Measurements from ENCODE around the gene PRDM2. TPM values are rescaled to one million over a fixed set of nuclear protein-coding genes. Genes with fewer than 3 reads are reported as not detected.

Gene PRDM2
- total and polyA plus RNA-seq, 4 donors, result 11.1 to 58.7 (median 38.2) TPM

DNA sequence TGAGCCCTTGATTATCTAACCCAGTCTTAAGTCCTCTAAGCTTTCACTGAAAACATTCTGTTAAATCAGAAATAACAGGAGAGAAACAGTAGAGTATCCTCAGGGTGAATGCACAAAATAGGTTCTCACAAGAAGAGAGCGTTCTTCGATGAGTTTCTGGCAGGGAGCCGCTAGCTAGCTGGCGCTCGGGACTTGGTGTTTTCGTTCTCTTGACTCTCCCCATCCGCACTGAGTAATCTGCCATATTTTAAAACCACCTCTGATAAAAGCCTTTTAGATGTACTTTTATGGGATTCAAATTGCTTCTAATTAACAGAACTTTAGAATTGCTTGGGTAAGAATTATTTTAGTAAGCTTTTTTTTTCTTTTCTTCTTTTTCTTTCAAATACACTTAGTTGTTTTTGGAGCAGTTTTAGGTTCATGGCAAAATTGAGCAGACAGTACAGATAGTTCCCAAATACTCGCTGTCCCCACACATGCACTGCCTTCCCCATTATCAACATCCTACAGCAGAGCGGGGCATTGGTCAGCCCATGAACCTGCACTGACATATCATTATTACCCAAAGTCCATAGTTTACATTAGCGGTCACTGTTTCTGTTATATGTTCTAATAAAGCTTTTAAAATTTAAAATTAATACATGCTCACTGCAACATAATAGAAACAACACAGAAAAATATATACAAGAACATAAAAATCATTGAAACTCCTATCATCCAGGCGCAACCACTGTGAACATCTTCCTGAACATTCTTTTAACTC, 35.4 kb downstream of the PRDM2 start:
- intact Hi-C loops (cut with DNase I), result no loop called here
- 86 to 89% methylated on average over 11 of the region's 11 CpGs for WGBS, 2 donors
- Histone ChIP-seq H3K4me3 (ENCODE audit: low read length in 2 of 2) (no peak overlapping the region), H3K27ac (ENCODE audit: low read depth in 1 of 2, low read length in 2 of 2) (no peak overlapping the region), H3K27me3 (ENCODE audit: control insufficient read depth in 1 of 2, insufficient read depth in 2 of 2, low read length in 1 of 2) (no peaks in the 10 kb centered on the region), H3K36me3 (ENCODE audit: control insufficient read depth in 1 of 2, insufficient read depth in 2 of 2, low read length in 1 of 2) (no peaks in the 10 kb centered on the region), H3K4me1 (ENCODE audit: control insufficient read depth in 1 of 2, insufficient read depth in 2 of 2, low read length in 2 of 2) (peaks cover 0 to 3% of the 10 kb centered on the region in 2 donors), H3K9me3 (ENCODE audit: control insufficient read depth, low read length) (no peaks in the 10 kb centered on the region)
- DNase-seq (no peak), ATAC-seq (ENCODE audit: low FRiP score) (no peak)

DNA sequence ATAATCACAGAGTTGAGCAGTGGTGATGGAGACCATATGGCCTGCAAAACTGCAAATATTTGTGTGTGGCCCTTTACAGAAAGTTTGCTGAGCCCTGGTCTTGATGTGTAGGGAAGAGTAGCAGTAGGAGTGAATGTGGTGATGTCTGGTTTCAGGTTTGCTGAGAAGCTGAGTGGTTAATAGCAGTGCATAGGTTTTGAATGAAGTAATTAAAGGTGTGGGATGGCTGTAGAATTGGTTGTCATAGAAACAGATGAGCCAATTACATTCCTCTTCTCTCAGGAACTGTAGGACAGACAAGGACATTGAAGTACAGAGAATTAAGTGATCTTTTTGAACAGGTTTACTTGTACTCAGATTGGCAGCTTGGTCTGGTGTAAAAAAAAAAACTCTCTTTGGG, 37.4 kb downstream of the PRDM2 start:
- Histone ChIP-seq H3K9me3 (ENCODE audit: control insufficient read depth, low read length) (no peaks in the 10 kb centered on the region), H3K4me1 (ENCODE audit: control insufficient read depth in 1 of 2, insufficient read depth in 2 of 2, low read length in 2 of 2) (peaks cover 0 to 3% of the 10 kb centered on the region in 2 donors), H3K36me3 (ENCODE audit: control insufficient read depth in 1 of 2, insufficient read depth in 2 of 2, low read length in 1 of 2) (no peaks in the 10 kb centered on the region), H3K27ac (ENCODE audit: low read depth in 1 of 2, low read length in 2 of 2) (no peak overlapping the region), H3K27me3 (ENCODE audit: control insufficient read depth in 1 of 2, insufficient read depth in 2 of 2, low read length in 1 of 2) (no peaks in the 10 kb centered on the region), H3K4me3 (ENCODE audit: low read length in 2 of 2) (no peak overlapping the region)
- no peak for ATAC-seq (ENCODE audit: low FRiP score)
- DNase-seq, result no peak
- intact Hi-C loops (cut with DNase I), result no loop called here

DNA sequence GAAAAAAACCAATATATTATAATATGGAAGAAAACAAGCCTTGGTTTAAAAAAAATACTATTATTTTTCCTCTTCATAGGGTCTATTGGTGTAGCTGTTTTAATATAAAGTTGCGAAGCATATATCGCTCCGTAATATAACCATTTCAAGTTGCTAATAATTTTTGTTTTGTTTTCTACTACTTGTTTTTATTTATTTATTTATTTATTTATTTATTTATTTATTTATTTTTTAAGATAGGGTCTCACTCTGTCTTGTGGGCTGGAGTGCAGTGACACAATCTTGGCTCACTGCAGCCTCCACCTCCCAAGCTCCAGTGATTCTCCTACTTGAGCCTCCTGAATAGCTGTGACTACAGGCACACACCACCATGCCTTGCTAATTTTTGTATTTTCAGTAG, 46.4 kb downstream of the PRDM2 start:
- Histone ChIP-seq H3K9me3 (ENCODE audit: control insufficient read depth, low read length) (no peaks in the 10 kb centered on the region), H3K27me3 (ENCODE audit: control insufficient read depth in 1 of 2, insufficient read depth in 2 of 2, low read length in 1 of 2) (no peaks in the 10 kb centered on the region), H3K36me3 (ENCODE audit: control insufficient read depth in 1 of 2, insufficient read depth in 2 of 2, low read length in 1 of 2) (no peaks in the 10 kb centered on the region), H3K27ac (ENCODE audit: low read depth in 1 of 2, low read length in 2 of 2) (no peak overlapping the region), H3K4me1 (ENCODE audit: control insufficient read depth in 1 of 2, insufficient read depth in 2 of 2, low read length in 2 of 2) (no peaks in the 10 kb centered on the region), H3K4me3 (ENCODE audit: low read length in 2 of 2) (no peak overlapping the region)
- 97 to 99% methylated on average over 3 of the region's 3 CpGs for WGBS, 2 donors
- intact Hi-C loops (cut with DNase I), result no loop called here
- no peak for ATAC-seq (ENCODE audit: low FRiP score)
- no peak for DNase-seq

DNA sequence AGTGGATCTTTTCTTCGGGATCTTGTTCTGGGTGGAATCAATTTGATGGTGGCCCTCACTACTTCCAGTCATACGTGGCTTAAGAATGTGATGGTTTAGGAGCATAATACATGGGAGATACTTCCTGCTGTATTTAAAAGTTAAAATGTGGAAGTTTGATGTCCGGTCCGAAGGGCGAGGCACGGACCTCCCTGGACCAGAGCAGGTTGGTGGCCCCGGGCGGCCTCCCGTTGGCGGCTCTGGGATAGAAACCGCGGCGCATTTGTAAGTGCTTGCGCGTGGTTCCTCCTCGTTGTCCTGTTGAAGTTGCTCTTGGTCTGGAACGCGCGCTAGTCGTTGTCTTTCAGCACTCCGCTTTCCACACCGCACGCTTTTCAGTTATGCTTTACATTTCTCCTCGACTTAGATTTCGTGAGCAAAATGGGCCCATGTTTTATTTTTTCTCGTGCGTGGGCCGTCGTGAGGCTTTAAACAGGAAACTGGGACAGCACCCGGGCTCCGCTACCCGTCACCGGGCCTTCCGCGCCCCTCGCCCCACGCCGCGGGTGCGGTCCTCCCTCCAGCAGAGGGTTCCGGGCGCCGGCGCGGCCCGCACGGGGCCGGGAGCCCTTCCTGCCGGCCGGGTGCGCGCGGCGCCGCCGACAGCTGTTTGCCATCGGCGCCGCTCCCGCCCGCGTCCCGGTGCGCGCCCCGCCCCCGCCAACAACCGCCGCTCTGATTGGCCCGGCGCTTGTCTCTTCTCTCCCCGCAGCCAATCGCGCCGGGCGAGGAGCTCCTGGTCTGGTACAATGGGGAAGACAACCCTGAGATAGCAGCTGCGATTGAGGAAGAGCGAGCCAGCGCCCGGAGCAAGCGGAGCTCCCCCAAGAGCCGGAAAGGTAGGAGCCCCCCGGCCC, 48.9 kb downstream of the PRDM2 start:
- WGBS, 2 donors, result 1% methylated on average over 72 to 83 of the region's 83 CpGs
- peaks cover 5 to 9% of the 10 kb centered on the region in 2 donors for H3K4me1 ChIP-seq (ENCODE audit: control insufficient read depth in 1 of 2, insufficient read depth in 2 of 2, low read length in 2 of 2)
- no peaks in the 10 kb centered on the region for H3K36me3 ChIP-seq (ENCODE audit: control insufficient read depth in 1 of 2, insufficient read depth in 2 of 2, low read length in 1 of 2)
- H3K4me3 ChIP-seq (ENCODE audit: low read length in 2 of 2), result peak overlapping the region; percentile 95 to 99
- intact Hi-C loops (cut with DNase I), result no loop called here
- H3K27me3 ChIP-seq (ENCODE audit: control insufficient read depth in 1 of 2, insufficient read depth in 2 of 2, low read length in 1 of 2), result no peaks in the 10 kb centered on the region
- ATAC-seq (ENCODE audit: low FRiP score) (peak; percentile 97), DNase-seq (peak; percentile 98 to 99)
- peak overlapping the region; percentile 88 to 96 for H3K27ac ChIP-seq (ENCODE audit: low read depth in 1 of 2, low read length in 2 of 2)
- no peaks in the 10 kb centered on the region for H3K9me3 ChIP-seq (ENCODE audit: control insufficient read depth, low read length)

DNA sequence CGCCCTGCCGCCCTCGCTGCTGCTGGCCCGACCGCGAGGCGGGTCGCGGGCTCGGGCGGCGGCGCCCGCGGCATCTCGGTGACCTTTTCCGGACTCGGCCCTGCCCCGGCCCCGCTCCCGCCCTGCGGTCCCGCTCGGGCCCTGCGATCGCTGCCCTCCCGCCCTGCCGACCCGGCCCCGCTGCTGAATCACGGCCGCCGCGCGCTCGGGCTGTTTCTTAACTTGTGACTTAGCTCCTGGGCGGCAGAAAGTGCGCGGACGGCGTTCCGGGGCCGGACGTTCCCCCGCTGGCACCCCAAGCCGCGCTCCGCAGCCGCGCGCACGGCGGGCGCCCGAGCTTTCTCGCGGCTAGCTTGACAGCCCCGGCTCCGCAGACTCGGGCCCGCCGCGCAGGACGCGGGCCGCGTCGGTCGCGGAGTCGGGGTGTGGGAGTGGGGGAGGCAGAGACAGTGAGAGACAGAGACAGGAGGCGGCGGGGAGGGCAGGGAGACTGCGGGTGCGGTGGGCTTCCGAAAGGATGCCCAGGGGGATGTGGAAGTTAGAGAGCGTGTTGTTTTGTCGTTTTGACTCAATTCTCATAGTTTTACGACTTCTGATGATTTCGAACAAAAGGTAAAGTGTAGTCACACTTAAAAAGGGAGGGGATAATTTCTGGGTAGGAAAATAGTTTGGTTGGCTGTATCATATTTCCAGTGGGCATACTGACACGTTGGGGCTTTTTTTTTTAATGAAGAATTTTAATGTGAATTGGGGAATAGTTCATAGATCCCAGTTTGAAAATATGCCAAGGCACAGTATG, 49.8 kb downstream of the PRDM2 start:
- Histone ChIP-seq H3K27ac (ENCODE audit: low read depth in 1 of 2, low read length in 2 of 2) (peak overlapping the region; percentile 92 to 96), H3K4me3 (ENCODE audit: low read length in 2 of 2) (peak overlapping the region; percentile 95 to 99), H3K36me3 (ENCODE audit: control insufficient read depth in 1 of 2, insufficient read depth in 2 of 2, low read length in 1 of 2) (no peaks in the 10 kb centered on the region), H3K4me1 (ENCODE audit: control insufficient read depth in 1 of 2, insufficient read depth in 2 of 2, low read length in 2 of 2) (peaks cover 5 to 9% of the 10 kb centered on the region in 2 donors), H3K27me3 (ENCODE audit: control insufficient read depth in 1 of 2, insufficient read depth in 2 of 2, low read length in 1 of 2) (no peaks in the 10 kb centered on the region), H3K9me3 (ENCODE audit: control insufficient read depth, low read length) (no peaks in the 10 kb centered on the region)
- WGBS, 2 donors, result 0% methylated on average over 58 to 81 of the region's 81 CpGs
- intact Hi-C loops (cut with DNase I), result loop anchor here in 1 of 2 donors (5.0 kb wide), 1 partner anchor 47 kb away; the partner anchor contains the start of gene PRDM2
- peak; percentile 79 to 92 for DNase-seq
- ATAC-seq (ENCODE audit: low FRiP score), result peak; percentile 77

DNA sequence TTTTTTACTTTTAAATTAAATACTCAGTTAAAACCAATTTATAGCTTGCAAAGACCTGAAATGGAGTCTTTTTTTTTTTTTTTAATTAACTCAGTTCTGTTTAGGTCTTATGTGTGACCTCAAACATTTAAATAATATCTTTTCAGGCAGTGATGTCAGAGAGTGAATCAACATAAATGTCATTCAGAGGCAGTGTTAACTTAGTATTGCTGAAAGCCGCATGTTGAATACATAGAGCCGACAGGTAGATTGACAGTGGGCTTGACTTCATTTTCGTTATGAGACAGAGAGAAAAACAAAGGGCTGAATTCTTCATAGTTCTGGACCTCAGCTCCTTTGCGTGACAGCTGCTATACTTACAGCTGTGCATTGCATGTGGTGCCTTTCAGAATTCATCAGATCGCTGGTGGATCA, 51.5 kb downstream of the PRDM2 start:
- intact Hi-C loops (cut with DNase I), result loop anchor here in 1 of 2 donors (5.0 kb wide), 1 partner anchor 49 kb away; the partner anchor contains the start of gene PRDM2

DNA sequence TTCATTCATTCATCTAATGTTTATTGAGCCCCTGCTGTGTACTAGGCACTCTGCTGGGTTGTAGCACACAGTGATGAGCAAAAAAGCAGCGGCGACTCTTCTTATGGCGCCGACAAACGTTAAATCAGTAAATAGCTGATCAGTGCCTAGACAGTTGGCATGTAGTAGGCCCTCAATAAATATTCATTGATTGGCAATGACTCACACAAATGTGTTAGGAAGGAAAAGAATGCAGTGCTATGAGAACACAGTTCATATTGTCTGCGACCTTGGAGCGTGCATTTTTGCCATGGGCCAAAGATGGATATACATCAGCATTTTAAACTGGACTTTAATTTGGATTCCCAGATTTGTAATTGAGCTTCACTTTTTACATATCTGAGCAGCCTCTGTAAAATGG, 52.0 kb downstream of the PRDM2 start:
- H3K4me3 ChIP-seq (ENCODE audit: low read length in 2 of 2), result no peak overlapping the region
- 91 to 93% methylated on average over 7 of the region's 7 CpGs for WGBS, 2 donors
- H3K27me3 ChIP-seq (ENCODE audit: control insufficient read depth in 1 of 2, insufficient read depth in 2 of 2, low read length in 1 of 2), result no peaks in the 10 kb centered on the region
- no peaks in the 10 kb centered on the region for H3K36me3 ChIP-seq (ENCODE audit: control insufficient read depth in 1 of 2, insufficient read depth in 2 of 2, low read length in 1 of 2)
- intact Hi-C loops (cut with DNase I), result loop anchor here in 1 of 2 donors (5.0 kb wide), 1 partner anchor 50 kb away; the partner anchor contains the start of gene PRDM2
- peaks cover 9 to 10% of the 10 kb centered on the region in 2 donors for H3K4me1 ChIP-seq (ENCODE audit: control insufficient read depth in 1 of 2, insufficient read depth in 2 of 2, low read length in 2 of 2)
- no peak overlapping the region for H3K27ac ChIP-seq (ENCODE audit: low read depth in 1 of 2, low read length in 2 of 2)
- no peak for ATAC-seq (ENCODE audit: low FRiP score)
- no peak for DNase-seq
- no peaks in the 10 kb centered on the region for H3K9me3 ChIP-seq (ENCODE audit: control insufficient read depth, low read length)

More for the DNA sequence above, 51.5 kb downstream of the PRDM2 start:
- no peak overlapping the region for H3K4me3 ChIP-seq (ENCODE audit: low read length in 2 of 2)
- H3K36me3 ChIP-seq (ENCODE audit: control insufficient read depth in 1 of 2, insufficient read depth in 2 of 2, low read length in 1 of 2), result no peaks in the 10 kb centered on the region
- ATAC-seq (ENCODE audit: low FRiP score) (no peak), DNase-seq (no peak)
- 84 to 85% methylated on average over 5 of the region's 5 CpGs for WGBS, 2 donors
- H3K9me3 ChIP-seq (ENCODE audit: control insufficient read depth, low read length), result no peaks in the 10 kb centered on the region
- no peak overlapping the region for H3K27ac ChIP-seq (ENCODE audit: low read depth in 1 of 2, low read length in 2 of 2)
- H3K27me3 ChIP-seq (ENCODE audit: control insufficient read depth in 1 of 2, insufficient read depth in 2 of 2, low read length in 1 of 2), result no peaks in the 10 kb centered on the region
- peaks cover 6 to 9% of the 10 kb centered on the region in 2 donors for H3K4me1 ChIP-seq (ENCODE audit: control insufficient read depth in 1 of 2, insufficient read depth in 2 of 2, low read length in 2 of 2)

DNA sequence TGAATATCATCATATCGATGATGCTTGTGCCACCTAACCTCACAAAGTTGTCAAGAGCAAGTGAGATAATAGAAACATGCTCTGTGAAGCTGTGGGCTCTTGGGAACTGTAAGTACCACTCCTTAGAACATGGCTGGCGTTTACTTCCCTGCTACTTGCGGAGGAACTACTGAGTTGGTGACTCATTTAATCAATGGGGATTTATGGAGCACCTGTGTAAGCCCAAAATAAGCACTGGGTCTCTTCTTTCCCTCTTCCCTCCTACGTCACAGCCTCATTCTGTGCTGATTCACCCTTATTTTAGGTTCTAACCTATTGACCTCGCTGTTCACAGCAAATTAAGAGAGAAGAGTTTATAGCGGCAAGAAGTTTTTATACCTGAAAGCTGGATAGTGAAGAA, 52.9 kb downstream of the PRDM2 start:
- Histone ChIP-seq H3K4me3 (ENCODE audit: low read length in 2 of 2) (no peak overlapping the region), H3K36me3 (ENCODE audit: control insufficient read depth in 1 of 2, insufficient read depth in 2 of 2, low read length in 1 of 2) (no peaks in the 10 kb centered on the region), H3K4me1 (ENCODE audit: control insufficient read depth in 1 of 2, insufficient read depth in 2 of 2, low read length in 2 of 2) (peaks cover 9 to 10% of the 10 kb centered on the region in 2 donors), H3K27ac (ENCODE audit: low read depth in 1 of 2, low read length in 2 of 2) (no peak overlapping the region), H3K27me3 (ENCODE audit: control insufficient read depth in 1 of 2, insufficient read depth in 2 of 2, low read length in 1 of 2) (no peaks in the 10 kb centered on the region), H3K9me3 (ENCODE audit: control insufficient read depth, low read length) (no peaks in the 10 kb centered on the region)
- intact Hi-C loops (cut with DNase I), result loop anchor here in 1 of 2 donors (5.0 kb wide), 1 partner anchor 51 kb away; the partner anchor contains the start of gene PRDM2
- no peak for ATAC-seq (ENCODE audit: low FRiP score)
- no peak for DNase-seq
- 90 to 94% methylated on average over 6 of the region's 6 CpGs for WGBS, 2 donors
